K562 (cell line): Measurements from ENCODE around the gene BBLN. TPM values are rescaled to one million over a fixed set of nuclear protein-coding genes. Genes with fewer than 3 reads are reported as not detected.
A peak's percentile ranks its signal among the peaks of the same experiment; 100 is the strongest.

Experiments
- BRD4 ChIP-seq: fragments of 200-600 bp; sonication (generic); IDR thresholded peaks from 2 replicates; pipeline ENCODE4 v1.6.1; 2017; ENCODE audit warnings: inconsistent platforms
- CGGBP1 ChIP-seq: fragments of 250-450 bp; sonication (Bioruptor Pico); IDR thresholded peaks from 2 replicates; pipeline ENCODE4 v1.9.0; 2021; ENCODE audit warnings: mild to moderate bottlenecking
- DLX4 ChIP-seq: fragments of 250-450 bp; sonication (Bioruptor Pico); IDR thresholded peaks from 2 replicates; pipeline ENCODE4 v1.6.1; 2021; ENCODE audit warnings: mild to moderate bottlenecking
- GTF2E2 ChIP-seq: fragments of 200-800 bp; sonication (Bioruptor generic); IDR thresholded peaks from 2 replicates; pipeline ENCODE4 v1.6.1; 2016; ENCODE audit warnings: missing genetic modification characterization, missing compliant biosample characterization
- HES1 ChIP-seq: fragments of 450-650 bp; IDR thresholded peaks from 2 replicates; pipeline ENCODE4 v1.6.1; 2016; ENCODE audit warnings: low read depth, mild to moderate bottlenecking, moderate library complexity
- HNRNPH1 ChIP-seq: fragments of 200-400 bp; formaldehyde crosslinking; optimal IDR thresholded peaks from 2 replicates; pipeline ENCODE3; 2017; ENCODE audit warnings: low read depth, mild to moderate bottlenecking, low read length, moderate library complexity
- MAZ ChIP-seq, 2 experiments: fragments of 450-650 bp in 1 of 2; sonication (generic) in 1 of 2; formaldehyde crosslinking; IDR thresholded peaks in 1 of 2; conservative IDR thresholded peaks in 1 of 2; 2 replicates each; pipeline versions ENCODE4 v1.4.0 to v1.5.0; 2020; ENCODE audit warnings: mild to moderate bottlenecking in 1 of 2, missing genetic modification reagents in 1 of 2
- NCOA1 ChIP-seq: fragments of 450-650 bp; IDR thresholded peaks from 2 replicates; pipeline ENCODE4 v1.6.1; 2016; ENCODE audit warnings: low read depth
- NEUROD1 ChIP-seq: fragments of 150-350 bp; IDR thresholded peaks from 2 replicates; pipeline ENCODE4 v1.6.1; 2014; ENCODE audit warnings: borderline replicate concordance, low read length, low read depth; ENCODE audit not compliant: partially characterized antibody
- NR2C2 ChIP-seq, 2 experiments: fragments of 200-800 bp in 1 of 2; sonication (Bioruptor generic) in 1 of 2; sonication (generic) in 1 of 2; formaldehyde crosslinking in 1 of 2; IDR thresholded peaks; 2 replicates each; pipeline versions ENCODE4 v1.6.1 to v1.8.0; 2016 to 2022; ENCODE audit warnings: mild to moderate bottlenecking in 1 of 2, missing compliant biosample characterization in 1 of 2, missing genetic modification characterization in 1 of 2, missing genetic modification reagents in 1 of 2
- PHF20 ChIP-seq: fragments of 450-650 bp; IDR thresholded peaks from 2 replicates; pipeline ENCODE4 v1.6.1; 2018; ENCODE audit not compliant: partially characterized antibody
- REST ChIP-seq, 2 experiments: fragments of 450-650 bp; formaldehyde crosslinking in 1 of 2; IDR thresholded peaks; 2 replicates each; pipeline versions ENCODE4 v1.4.0 to v1.6.1; 2014 to 2020; ENCODE audit warnings: mild to moderate bottlenecking in 2 of 2, borderline replicate concordance in 1 of 2, low read depth in 1 of 2
- SOX6 ChIP-seq: fragments of 450-650 bp; IDR thresholded peaks from 2 replicates; pipeline ENCODE4 v1.6.1; 2014; ENCODE audit warnings: mild to moderate bottlenecking
- SRF ChIP-seq, 2 experiments: fragments of 250-450, 450-650 bp in 1 of 2; sonication (Bioruptor Pico) in 1 of 2; sonication (generic) in 1 of 2; formaldehyde crosslinking; IDR thresholded peaks; 2 replicates each; pipeline versions ENCODE4 v1.5.0 to v1.5.1; 2020 to 2022; ENCODE audit warnings: mild to moderate bottlenecking in 1 of 2, missing genetic modification reagents in 1 of 2
- TFAM ChIP-seq: fragments of 250-450 bp; sonication (Bioruptor Pico); conservative IDR thresholded peaks from 2 replicates; pipeline ENCODE4 v1.5.0; 2021; ENCODE audit warnings: mild to moderate bottlenecking, moderate library complexity
- XRCC4 ChIP-seq: IDR thresholded peaks from one replicate; pipeline ENCODE4 v1.6.1; 2011; ENCODE audit not compliant: insufficient read depth, insufficient read length; ENCODE audit errors: extremely low read depth
- ZNF3 ChIP-seq: fragments of 250-450 bp; sonication (Bioruptor Pico); IDR thresholded peaks from 2 replicates; pipeline ENCODE4 v1.5.0; 2021; ENCODE audit warnings: mild to moderate bottlenecking, moderate library complexity
- polyA plus RNA-seq, 8 experiments: library from polyadenylated mRNA; depleted of rRNA in 4 of 8; stranded (reverse) in 5 of 8; unstranded in 3 of 8; fragments of >200 nt; fragmentation: Nextera tagmentation in 2 of 8; fragmentation: Illumina TruSeq in 1 of 8; extraction: Ambion mirVana in 2 of 8; extraction: Trizol in 1 of 8; gene quantifications; 2 replicates each; pipeline versions ENCODE4 v1.2.1 to v1.2.3, GENCODE V29; 2011 to 2014; ENCODE audit warnings: inconsistent platforms in 1 of 8, missing spikeins in 1 of 8
- total RNA-seq, 7 experiments: library from RNA; depleted of rRNA in 6 of 7; stranded (reverse); fragments of >200 nt in 6 of 7; fragmentation: Illumina TruSeq in 2 of 7; extraction: Trizol in 2 of 7; gene quantifications; 2 replicates each; pipeline versions ENCODE4 v1.2.1 to v1.2.3, GENCODE V29; 2011 to 2021; ENCODE audit warnings: low replicate concordance in 1 of 7

Gene BBLN
- total and polyA plus RNA-seq, 9 of the 15 experiments (the other 6 are each of a cell fraction or from before 2014, with no cell fraction given), result 4.2 to 331 (median 87.1) TPM

GRCh38 chr9:128115187-128116103 lies 44.6 kb upstream of the BBLN start (continued):
- TF ChIP-seq HNRNPH1 (no peak), HES1 (no peak), REST (IDR thresholded peaks at IDR 0.05; ENCODE audit: borderline replicate concordance) (peak; percentile 66), REST (CRISPR knock-in tag; IDR thresholded peaks at IDR 0.05; ENCODE audit: low read depth) (no peak), SRF (CRISPR knock-in tag; IDR thresholded peaks at IDR 0.05) (no peak), DLX4 (CRISPR knock-in tag) (no peak), XRCC4 (no peak), MAZ (CRISPR knock-in tag; conservative IDR thresholded peaks at IDR 0.05 in 1 of 2, IDR thresholded peaks at IDR 0.05 in 1 of 2) (peak; percentile 65 to 74; a peak in 3 of 4 replicates), BRD4 (no peak), NCOA1 (peak; percentile 62; the same call in 1 of the 2 replicates), PHF20 (peak; percentile 33), SOX6 (peak; percentile 88), GTF2E2 (tag) (no peak), CGGBP1 (CRISPR knock-in tag) (no peak), TFAM (CRISPR knock-in tag) (no peak), ZNF3 (CRISPR knock-in tag) (no peak), NEUROD1 (peak; percentile 83), NR2C2 (CRISPR knock-in tag; IDR thresholded peaks at IDR 0.05) (no peak), NR2C2 (tag; IDR thresholded peaks at IDR 0.05) (no peak)
